ENCODE results near the gene PPP1R9B. TPM values are rescaled to one million over a fixed set of nuclear protein-coding genes. Genes with fewer than 3 reads are reported as not detected.

Gene PPP1R9B
- total RNA-seq, 1 donor from 2014 or later, result 35.2 TPM

GRCh38 chr17:50184611-50185398 lies 34.3 kb upstream of the PPP1R9B start:
- Histone ChIP-seq H3K27me3 (ENCODE audit: control insufficient read depth, insufficient read depth, low read length) (no peaks in the 10 kb centered on the region), H3K4me3 (ENCODE audit: low read depth, low read length) (no peak overlapping the region), H3K36me3 (ENCODE audit: control insufficient read depth, insufficient read depth, low read length) (peaks cover 3% of the 10 kb centered on the region)
- DNase-seq (ENCODE audit: low read depth), result no peak
- TF ChIP-seq CTCF (IDR thresholded peaks at IDR 0.05; ENCODE audit: insufficient read depth, low read length, poor library complexity, severe bottlenecking), result no peak

GRCh38 chr17:50184064-50184463 lies 33.6 kb upstream of the PPP1R9B start:
- Histone ChIP-seq H3K36me3 (ENCODE audit: control insufficient read depth, insufficient read depth, low read length) (peaks cover 3% of the 10 kb centered on the region), H3K4me3 (ENCODE audit: low read depth, low read length) (no peak overlapping the region), H3K27me3 (ENCODE audit: control insufficient read depth, insufficient read depth, low read length) (no peaks in the 10 kb centered on the region)
- no peak for DNase-seq (ENCODE audit: low read depth)
- TF ChIP-seq CTCF (IDR thresholded peaks at IDR 0.05; ENCODE audit: insufficient read depth, low read length, poor library complexity, severe bottlenecking), result peak; percentile 13

GRCh38 chr17:50183421-50183994 lies 33.0 kb upstream of the PPP1R9B start:
- Histone ChIP-seq H3K36me3 (ENCODE audit: control insufficient read depth, insufficient read depth, low read length) (peaks cover 3% of the 10 kb centered on the region), H3K27me3 (ENCODE audit: control insufficient read depth, insufficient read depth, low read length) (no peaks in the 10 kb centered on the region), H3K4me3 (ENCODE audit: low read depth, low read length) (no peak overlapping the region)
- DNase-seq (ENCODE audit: low read depth), result no peak
- TF ChIP-seq CTCF (IDR thresholded peaks at IDR 0.05; ENCODE audit: insufficient read depth, low read length, poor library complexity, severe bottlenecking), result no peak

GRCh38 chr17:50182783-50183420 lies 32.4 kb upstream of the PPP1R9B start:
- no peak for TF ChIP-seq CTCF (IDR thresholded peaks at IDR 0.05; ENCODE audit: insufficient read depth, low read length, poor library complexity, severe bottlenecking)
- DNase-seq (ENCODE audit: low read depth), result no peak

GRCh38 chr17:50181591-50182560 lies 31.4 kb upstream of the PPP1R9B start:
- DNase-seq (ENCODE audit: low read depth), result no peak
- Histone ChIP-seq H3K4me3 (ENCODE audit: low read depth, low read length) (no peak overlapping the region), H3K27me3 (ENCODE audit: control insufficient read depth, insufficient read depth, low read length) (no peaks in the 10 kb centered on the region), H3K36me3 (ENCODE audit: control insufficient read depth, insufficient read depth, low read length) (peaks cover 2% of the 10 kb centered on the region)
- TF ChIP-seq CTCF (IDR thresholded peaks at IDR 0.05; ENCODE audit: insufficient read depth, low read length, poor library complexity, severe bottlenecking), result no peak

More at GRCh38 chr17:50182783-50183420, 32.4 kb upstream of the PPP1R9B start:
- no peaks in the 10 kb centered on the region for H3K27me3 ChIP-seq (ENCODE audit: control insufficient read depth, insufficient read depth, low read length)
- H3K36me3 ChIP-seq (ENCODE audit: control insufficient read depth, insufficient read depth, low read length), result peaks cover 2% of the 10 kb centered on the region
- no peak overlapping the region for H3K4me3 ChIP-seq (ENCODE audit: low read depth, low read length)

All from kidney epithelial cell (primary cell).